Left ventricle myocardium inferior (tissue), 1 donor: ENCODE results near the gene CDK16. TPM values are rescaled to one million over a fixed set of nuclear protein-coding genes. Genes with fewer than 3 reads are reported as not detected.

Source experiments
- DNase-seq: peaks from one replicate; pipeline ENCODE4 v3.0.0-alpha.2; 2020
- H3K27ac ChIP-seq: fragments of 200-600 bp; replicated peaks from 2 replicates; pipeline ENCODE4 v1.8.0; 2021
- H3K27me3 ChIP-seq: fragments of 200-600 bp; 2 replicates; pipeline ENCODE4 v1.8.0; 2021; ENCODE audit warnings: low read depth
- H3K36me3 ChIP-seq: fragments of 200-600 bp; 2 replicates; pipeline ENCODE4 v1.8.0; 2021
- H3K4me1 ChIP-seq: fragments of 200-600 bp; 2 replicates; pipeline ENCODE4 v1.8.0; 2021
- H3K4me3 ChIP-seq: fragments of 200-600 bp; 2 replicates; pipeline ENCODE4 v1.8.0; 2021; ENCODE audit warnings: mild to moderate bottlenecking, moderate library complexity
- H3K9me3 ChIP-seq: fragments of 200-600 bp; replicated peaks from 2 replicates; pipeline ENCODE4 v1.8.0; 2021
- intact Hi-C: fragments of 100-400 bp; cut with micrococcal nuclease; formaldehyde crosslinking; loops from one replicate; pipeline ENCODE4 v1.11.0; 2022
- total RNA-seq: library from RNA; stranded (reverse); fragmentation: NEBNext Ultra II Directional; extraction: Animal tissue kit (Norgen Biotek cat#: 25700); gene quantifications from one replicate; pipeline ENCODE4 v1.2.1, GENCODE V29; 2021
- TF ChIP-seq, protein P1 (sequence below): fragments of 200-600 bp; IDR thresholded peaks from 2 replicates; pipeline ENCODE4 v1.8.0; 2021; ENCODE audit warnings: antibody characterized with exemption, mild to moderate bottlenecking, borderline replicate concordance
- donor health status: DM: no; HTN: yes; CAD: no; lungs with severe emphysema.

CDK16 gene
- total RNA-seq, 1 donor from 2014 or later = 120 TPM

DNA sequence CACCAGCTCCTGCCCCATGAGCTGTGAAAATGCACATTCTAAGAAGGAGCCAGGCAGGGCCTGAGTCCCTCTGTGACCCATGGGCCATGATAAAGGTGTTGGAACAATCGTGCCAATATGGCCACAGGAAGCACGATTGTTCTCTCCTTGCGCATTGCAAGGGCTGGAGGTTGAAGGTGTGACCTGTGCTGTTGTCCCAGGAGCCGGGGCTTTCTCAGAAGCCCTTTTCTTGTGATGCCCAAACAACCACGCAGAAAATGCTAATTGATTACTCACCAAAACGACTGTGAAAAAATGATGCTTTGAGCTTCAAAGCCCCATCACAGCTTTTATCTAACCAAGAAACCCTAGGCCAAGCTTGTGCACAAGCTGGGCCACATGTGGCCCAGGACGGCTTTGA is 48.2 kb downstream of the CDK16 start:
- TF ChIP-seq, protein P1, sequence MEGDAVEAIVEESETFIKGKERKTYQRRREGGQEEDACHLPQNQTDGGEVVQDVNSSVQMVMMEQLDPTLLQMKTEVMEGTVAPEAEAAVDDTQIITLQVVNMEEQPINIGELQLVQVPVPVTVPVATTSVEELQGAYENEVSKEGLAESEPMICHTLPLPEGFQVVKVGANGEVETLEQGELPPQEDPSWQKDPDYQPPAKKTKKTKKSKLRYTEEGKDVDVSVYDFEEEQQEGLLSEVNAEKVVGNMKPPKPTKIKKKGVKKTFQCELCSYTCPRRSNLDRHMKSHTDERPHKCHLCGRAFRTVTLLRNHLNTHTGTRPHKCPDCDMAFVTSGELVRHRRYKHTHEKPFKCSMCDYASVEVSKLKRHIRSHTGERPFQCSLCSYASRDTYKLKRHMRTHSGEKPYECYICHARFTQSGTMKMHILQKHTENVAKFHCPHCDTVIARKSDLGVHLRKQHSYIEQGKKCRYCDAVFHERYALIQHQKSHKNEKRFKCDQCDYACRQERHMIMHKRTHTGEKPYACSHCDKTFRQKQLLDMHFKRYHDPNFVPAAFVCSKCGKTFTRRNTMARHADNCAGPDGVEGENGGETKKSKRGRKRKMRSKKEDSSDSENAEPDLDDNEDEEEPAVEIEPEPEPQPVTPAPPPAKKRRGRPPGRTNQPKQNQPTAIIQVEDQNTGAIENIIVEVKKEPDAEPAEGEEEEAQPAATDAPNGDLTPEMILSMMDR = no peak
- DNase-seq = no peak
- Histone ChIP-seq H3K27me3 (no peaks in the 10 kb centered on the region), H3K36me3 (no peaks in the 10 kb centered on the region), H3K9me3 (no peaks in the 10 kb centered on the region), H3K4me1 (no peaks in the 10 kb centered on the region), H3K4me3 (no peak overlapping the region), H3K27ac (no peak overlapping the region)
- intact Hi-C loops = no loop called here

DNA sequence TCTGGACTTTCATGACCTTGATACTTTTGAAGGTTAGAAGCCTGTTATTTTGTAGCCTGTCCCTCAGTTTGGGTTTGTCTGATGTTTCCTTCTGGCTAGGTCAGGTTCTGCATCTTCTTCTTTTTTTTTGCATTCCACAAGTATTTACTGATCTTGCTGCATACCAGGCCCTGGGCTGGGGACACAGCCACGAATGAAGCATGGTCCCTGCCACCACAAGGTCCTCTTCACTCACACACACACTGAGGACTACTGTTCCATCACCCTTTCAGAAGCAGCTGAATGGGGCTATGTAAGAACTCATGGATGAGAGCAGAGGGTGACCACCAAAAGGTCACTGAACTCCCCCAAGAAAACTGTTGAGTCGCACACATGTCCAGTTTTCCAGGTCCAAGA is 53.5 kb downstream of the CDK16 start:
- intact Hi-C loops = no loop called here
- H3K4me1 ChIP-seq = no peaks in the 10 kb centered on the region
- H3K27ac ChIP-seq = no peak overlapping the region
- no peaks in the 10 kb centered on the region for H3K9me3 ChIP-seq
- H3K36me3 ChIP-seq = no peaks in the 10 kb centered on the region
- TF ChIP-seq, protein P1 = no peak
- no peak for DNase-seq
- no peaks in the 10 kb centered on the region for H3K27me3 ChIP-seq
- H3K4me3 ChIP-seq = no peak overlapping the region

DNA sequence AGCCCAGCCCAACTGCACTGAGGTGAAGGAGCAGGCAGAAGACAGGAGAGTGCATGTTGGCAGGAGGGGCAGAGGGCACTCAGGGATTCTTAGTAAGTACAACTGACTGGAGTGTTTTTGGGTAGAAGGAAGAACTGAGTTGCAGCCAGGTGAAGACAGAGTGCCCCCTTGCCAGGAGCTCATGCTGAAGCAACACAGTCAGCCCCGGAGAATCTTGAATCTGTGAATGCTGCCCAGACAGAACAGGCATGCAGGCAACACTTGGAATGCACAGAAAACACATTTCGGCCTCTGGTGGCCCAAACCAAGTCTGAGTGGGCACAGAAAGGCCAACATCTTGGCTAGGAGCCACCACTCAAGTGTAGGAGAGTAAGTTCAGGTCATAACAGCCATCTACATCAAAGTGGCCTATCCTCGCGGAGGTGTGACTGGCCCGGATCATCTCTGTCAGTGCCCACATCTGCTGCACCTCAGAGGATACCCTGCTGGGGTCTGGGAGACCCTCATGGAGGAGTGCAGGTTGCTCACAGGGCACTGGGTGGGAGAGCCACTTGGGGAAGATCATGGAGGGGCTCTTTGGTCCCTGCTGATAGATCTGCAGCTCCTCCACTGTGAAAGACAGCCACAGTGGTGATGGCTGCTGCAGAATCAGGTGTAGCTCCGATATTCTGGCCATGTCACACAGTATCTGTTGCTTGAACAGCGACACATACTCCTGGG is 54.7 kb downstream of the CDK16 start:
- H3K4me3 ChIP-seq = no peak overlapping the region
- intact Hi-C loops = no loop called here

DNA sequence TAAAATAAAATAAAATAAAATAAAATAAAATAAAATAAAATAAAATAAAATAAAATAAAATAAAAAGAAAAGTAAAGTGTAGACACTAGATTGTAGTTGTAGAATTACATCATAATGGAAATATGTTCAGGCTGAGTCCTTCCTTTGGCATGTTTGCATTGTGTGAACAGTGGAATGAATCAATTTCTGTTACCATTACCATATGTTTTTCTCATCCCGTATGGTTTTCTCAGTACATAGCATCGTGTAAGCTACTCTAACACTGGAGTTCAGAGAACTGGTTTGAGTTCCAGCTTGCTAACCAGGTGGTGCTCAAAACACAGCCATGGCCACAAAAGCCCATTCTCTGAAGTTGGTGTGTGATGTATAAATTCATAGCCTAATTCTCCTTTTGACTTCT is 60.2 kb downstream of the CDK16 start:
- intact Hi-C loops = no loop called here
- H3K9me3 ChIP-seq = no peaks in the 10 kb centered on the region
- DNase-seq = no peak
- TF ChIP-seq, protein P1 = no peak
- H3K36me3 ChIP-seq = no peaks in the 10 kb centered on the region
- H3K4me3 ChIP-seq = no peak overlapping the region
- no peaks in the 10 kb centered on the region for H3K4me1 ChIP-seq
- H3K27me3 ChIP-seq = no peaks in the 10 kb centered on the region
- no peak overlapping the region for H3K27ac ChIP-seq

More for the DNA sequence above, 54.7 kb downstream of the CDK16 start:
- TF ChIP-seq, protein P1 = no peak
- H3K27me3 ChIP-seq = no peaks in the 10 kb centered on the region
- no peak for DNase-seq
- H3K9me3 ChIP-seq = no peaks in the 10 kb centered on the region
- H3K4me1 ChIP-seq = no peaks in the 10 kb centered on the region
- no peaks in the 10 kb centered on the region for H3K36me3 ChIP-seq
- H3K27ac ChIP-seq = no peak overlapping the region

Other genes starting within 250 kb of the CDK16 start
- 18.8 TPM for gene RGN, start 140.2 kb upstream of the CDK16 start, total RNA-seq
- 171 TPM for gene NDUFB11, start 74.0 kb upstream of the CDK16 start, total RNA-seq
- gene RBM10, start 73.5 kb upstream of the CDK16 start, total RNA-seq = 27.8 TPM
- gene UBA1, start 24.9 kb upstream of the CDK16 start, total RNA-seq = 99.8 TPM
- 42.2 TPM for gene USP11, start 14.3 kb downstream of the CDK16 start, total RNA-seq
- not detected for gene ZNF157, start 151.9 kb downstream of the CDK16 start, total RNA-seq